ENCODE data around the gene NT5DC3.

- TF ChIP-seq CTCF (IDR thresholded peaks at IDR 0.05) (no peak), POLR2A (IDR thresholded peaks at IDR 0.05) (no peak)
These were observed 27.1 kb downstream of the NT5DC3 start for GRCh38 chr12:103813949-103814348.
